HEK293T (cell line): ENCODE results near the gene HAT1.
"Not testable (repeated sequence)": the region's sequence is repeated elsewhere in the genome, so short reads cannot be mapped to it uniquely, and the experiment has no call there.

Experiments
- CTCF ChIA-PET: fragments of 350-600 bp; formaldehyde crosslinking; extraction: SDS; loops from one replicate; lab custom pipeline; 2021; ENCODE audit warnings: antibody characterized with exemption, inconsistent platforms; lab: Yijun Ruan, JAX
- POLR2A ChIA-PET: fragments of 350-600 bp; formaldehyde crosslinking; extraction: SDS; loops from one replicate; lab custom pipeline; 2020; ENCODE audit warnings: antibody characterized with exemption, inconsistent platforms; lab: Yijun Ruan, JAX
- DNase-seq: peaks from one replicate; pipeline ENCODE4 v3.0.0; 2012; ENCODE audit warnings: mixed read lengths; ENCODE audit errors: extremely low spot score
- ARNT ChIP-seq: fragments of 450-650 bp; IDR thresholded peaks from 2 replicates; pipeline ENCODE4 v1.6.1; 2017; ENCODE audit warnings: mild to moderate bottlenecking
- BHLHE40 ChIP-seq: fragments of 450-650 bp; IDR thresholded peaks from 2 replicates; pipeline ENCODE4 v1.6.1; 2016; ENCODE audit warnings: mild to moderate bottlenecking, moderate library complexity, borderline replicate concordance
- CTBP1 ChIP-seq: fragments of 450-650 bp; IDR thresholded peaks from 2 replicates; pipeline ENCODE4 v1.6.1; 2016; ENCODE audit warnings: borderline replicate concordance
- ELF4 ChIP-seq: fragments of 450-650 bp; IDR thresholded peaks from 2 replicates; pipeline ENCODE4 v1.6.1; 2017; ENCODE audit warnings: antibody characterized with exemption
- FOXA1 ChIP-seq: fragments of 450-650 bp; IDR thresholded peaks from 2 replicates; pipeline ENCODE4 v1.6.1; 2016; ENCODE audit warnings: mild to moderate bottlenecking
- FOXK2 ChIP-seq: fragments of 450-650 bp; IDR thresholded peaks from 2 replicates; pipeline ENCODE4 v1.6.1; 2016; ENCODE audit warnings: mild to moderate bottlenecking
- FOXM1 ChIP-seq: fragments of 450-650 bp; IDR thresholded peaks from 2 replicates; pipeline ENCODE4 v1.6.1; 2017; ENCODE audit warnings: mild to moderate bottlenecking, borderline replicate concordance
- HDGF ChIP-seq: fragments of 450-650 bp; IDR thresholded peaks from 2 replicates; pipeline ENCODE4 v1.6.1; 2017; ENCODE audit warnings: antibody characterized with exemption, borderline replicate concordance
- L3MBTL2 ChIP-seq: fragments of 450-650 bp; conservative IDR thresholded peaks from 2 replicates; pipeline ENCODE4 v1.6.1; 2016; ENCODE audit warnings: mild to moderate bottlenecking
- LEF1 ChIP-seq: fragments of 450-650 bp; IDR thresholded peaks from 2 replicates; pipeline ENCODE4 v1.6.1; 2017; ENCODE audit warnings: mild to moderate bottlenecking, borderline replicate concordance
- NFRKB ChIP-seq: fragments of 450-650 bp; IDR thresholded peaks from 2 replicates; pipeline ENCODE4 v1.6.1; 2016; ENCODE audit warnings: mild to moderate bottlenecking, moderate library complexity
- PKNOX1 ChIP-seq: fragments of 450-650 bp; IDR thresholded peaks from 2 replicates; pipeline ENCODE4 v1.6.1; 2016
- SP1 ChIP-seq: fragments of 450-650 bp; IDR thresholded peaks from 2 replicates; pipeline ENCODE4 v1.6.1; 2017
- SUZ12 ChIP-seq: fragments of 450-650 bp; IDR thresholded peaks from 2 replicates; pipeline ENCODE4 v1.6.1; 2016; ENCODE audit warnings: mild to moderate bottlenecking
- TARDBP ChIP-seq: fragments of 450-650 bp; IDR thresholded peaks from 2 replicates; pipeline ENCODE4 v1.6.1; 2016
- ZNF384 ChIP-seq: fragments of 450-650 bp; IDR thresholded peaks from 2 replicates; pipeline ENCODE4 v1.6.1; 2016

Gene HAT1

GRCh38 chr2:171995586-171995985 lies 73.3 kb downstream of the HAT1 start:
- no peak for TF ChIP-seq ELF4
- no peak for TF ChIP-seq FOXK2
- no peak for TF ChIP-seq TARDBP
- TF ChIP-seq ARNT, result no peak
- no peak for TF ChIP-seq L3MBTL2
- no peak for TF ChIP-seq SUZ12
- TF ChIP-seq FOXM1, result no peak
- no peak for TF ChIP-seq PKNOX1
- no peak for TF ChIP-seq CTBP1
- no peak for TF ChIP-seq NFRKB
- no peak for TF ChIP-seq FOXA1
- no peak for TF ChIP-seq LEF1
- TF ChIP-seq ZNF384, result no peak
- TF ChIP-seq HDGF, result no peak
- TF ChIP-seq SP1, result no peak
- TF ChIP-seq BHLHE40, result no peak
- no peak for DNase-seq
- ChIA-PET CTCF (no interaction called here), POLR2A (no interaction called here)

GRCh38 chr2:171996021-171996420 lies 73.8 kb downstream of the HAT1 start:
- CTCF ChIA-PET, result no interaction called here
- DNase-seq, result no peak
- no peak for TF ChIP-seq L3MBTL2
- no peak for TF ChIP-seq HDGF
- TF ChIP-seq FOXK2, result no peak
- TF ChIP-seq CTBP1, result no peak
- no peak for TF ChIP-seq FOXM1
- no peak for TF ChIP-seq TARDBP
- no peak for TF ChIP-seq SUZ12
- TF ChIP-seq PKNOX1, result no peak
- TF ChIP-seq LEF1, result no peak
- no peak for TF ChIP-seq ARNT
- TF ChIP-seq ELF4, result no peak
- no peak for TF ChIP-seq SP1
- POLR2A ChIA-PET, result interaction anchor here (0.7 to 1.1 kb wide), 2 partner anchors 90 to 100 kb away, joined by 3 read pairs; no protein-coding TSS in a partner anchor

GRCh38 chr2:171997031-171997430 lies 74.8 kb downstream of the HAT1 start:
- POLR2A ChIA-PET, result interaction anchor here (1.1 kb wide), 1 partner anchor 99 kb away, joined by 3 read pairs; no protein-coding TSS in a partner anchor
- CTCF ChIA-PET, DNase-seq: not testable (repeated sequence)

- CTCF ChIA-PET, result no interaction called here
- TF ChIP-seq ELF4, result no peak
- no peak for TF ChIP-seq TARDBP
- TF ChIP-seq NFRKB, result no peak
- TF ChIP-seq HDGF, result no peak
- TF ChIP-seq PKNOX1, result no peak
- TF ChIP-seq FOXA1, result no peak
- no peak for TF ChIP-seq LEF1
- no peak for TF ChIP-seq BHLHE40
- TF ChIP-seq CTBP1, result no peak
- no peak for TF ChIP-seq FOXM1
- TF ChIP-seq ZNF384, result no peak
- TF ChIP-seq FOXK2, result no peak
- no peak for TF ChIP-seq L3MBTL2
- TF ChIP-seq SUZ12, result no peak
- no peak for DNase-seq
- POLR2A ChIA-PET, result interaction anchor here (1.0 kb wide), 1 partner anchor 104 kb away, joined by 3 read pairs; the partner anchor contains the start of gene DLX2
Measured at GRCh38 chr2:171999161-171999560, 76.9 kb downstream of the HAT1 start.

- ChIA-PET POLR2A (interaction anchor here (1.0 to 1.6 kb wide), 3 partner anchors 53 to 103 kb away, joined by 3 to 6 read pairs (median 6); partner anchors contain the start of genes DLX1 and DLX2), CTCF (no interaction called here)
- peak; percentile 97 for DNase-seq
- TF ChIP-seq HDGF (no peak), ELF4 (peak; percentile 55; the same call in 1 of the 2 replicates), NFRKB (peak; percentile 58; the same call in 1 of the 2 replicates), TARDBP (no peak), CTBP1 (peak; percentile 54; the same call in 1 of the 2 replicates), L3MBTL2 (peak; percentile 97)
Measured at GRCh38 chr2:171999604-172000469, 77.6 kb downstream of the HAT1 start, which contains the start of gene METAP1D. Gene METAP1D, plus strand, starts transcription at chr2:171999953. Its CDS starts 17 bp downstream, at chr2:171999970.
